Measurements from ENCODE around the gene KCTD4. TPM values are rescaled to one million over a fixed set of nuclear protein-coding genes. Genes with fewer than 3 reads are reported as not detected.

KCTD4 gene
- total RNA-seq, 1 experiment from 2014 or later: not detected

- Mint-ChIP-seq H3K4me1 (ENCODE audit: low read depth, unreplicated experiment) (peaks cover 17% of the 10 kb centered on the region), H3K36me3 (ENCODE audit: insufficient read depth, unreplicated experiment) (no peaks in the 10 kb centered on the region), H3K9me3 (ENCODE audit: unreplicated experiment) (no peaks in the 10 kb centered on the region), H3K4me3 (ENCODE audit: unreplicated experiment) (no peak overlapping the region), H3K27me3 (ENCODE audit: insufficient read depth, unreplicated experiment) (no peaks in the 10 kb centered on the region), H3K27ac (ENCODE audit: unreplicated experiment) (no peak overlapping the region)
- ChIA-PET POLR2A (no interaction called here), CTCF (no interaction called here)
- H3K9me3 ChIP-seq: no peaks in the 10 kb centered on the region
- BruUV-seq (replicated peaks): no TSS peak
- H3K4me3 ChIP-seq (ENCODE audit: low read depth, low read length): no peak overlapping the region
- H3K27me3 ChIP-seq (replicated peaks; ENCODE audit: control insufficient read depth, insufficient read depth, low read length): no peaks in the 10 kb centered on the region
- intact Hi-C loops (cut with micrococcal nuclease; ENCODE audit: unreplicated experiment): no loop called here
- H3K36me3 ChIP-seq (ENCODE audit: control insufficient read depth, insufficient read depth, low read length): no peaks in the 10 kb centered on the region
- H3K4me1 ChIP-seq: peaks cover 24% of the 10 kb centered on the region
- DNase-seq: no peak
- TF ChIP-seq CTCF (IDR thresholded peaks at IDR 0.05; ENCODE audit: insufficient read depth in 1 of 2, low read depth in 1 of 2, low read length in 1 of 2, severe bottlenecking in 1 of 2, unreplicated experiment in 1 of 2): no peak
Observed at GRCh38 chr13:45240143-45240542, 39.3 kb upstream of the KCTD4 start.

GRCh38 chr13:45238945-45239795, 38.3 kb upstream of the KCTD4 start:
- Mint-ChIP-seq H3K4me3 (ENCODE audit: unreplicated experiment) (no peak overlapping the region), H3K36me3 (ENCODE audit: insufficient read depth, unreplicated experiment) (no peaks in the 10 kb centered on the region), H3K4me1 (ENCODE audit: low read depth, unreplicated experiment) (peaks cover 15% of the 10 kb centered on the region), H3K27ac (ENCODE audit: unreplicated experiment) (peak overlapping the region; percentile 17), H3K27me3 (ENCODE audit: insufficient read depth, unreplicated experiment) (no peaks in the 10 kb centered on the region), H3K9me3 (ENCODE audit: unreplicated experiment) (no peaks in the 10 kb centered on the region)
- no TSS peak for BruUV-seq (replicated peaks)
- ChIA-PET CTCF (no interaction called here), POLR2A (no interaction called here)
- Histone ChIP-seq H3K9me3 (no peaks in the 10 kb centered on the region), H3K4me1 (peaks cover 24% of the 10 kb centered on the region), H3K4me3 (ENCODE audit: low read depth, low read length) (no peak overlapping the region), H3K27me3 (replicated peaks; ENCODE audit: control insufficient read depth, insufficient read depth, low read length) (no peaks in the 10 kb centered on the region), H3K36me3 (ENCODE audit: control insufficient read depth, insufficient read depth, low read length) (no peaks in the 10 kb centered on the region)
- intact Hi-C loops (cut with micrococcal nuclease; ENCODE audit: unreplicated experiment): no loop called here
- TF ChIP-seq CTCF (IDR thresholded peaks at IDR 0.05; ENCODE audit: insufficient read depth in 1 of 2, low read depth in 1 of 2, low read length in 1 of 2, severe bottlenecking in 1 of 2, unreplicated experiment in 1 of 2): no peak
- peak; percentile 42 to 52 for DNase-seq

GRCh38 chr13:45232591-45232990, 31.7 kb upstream of the KCTD4 start:
- Mint-ChIP-seq H3K9me3 (ENCODE audit: unreplicated experiment) (peaks cover 10% of the 10 kb centered on the region), H3K36me3 (ENCODE audit: insufficient read depth, unreplicated experiment) (peaks cover 17% of the 10 kb centered on the region), H3K27ac (ENCODE audit: unreplicated experiment) (no peak overlapping the region), H3K27me3 (ENCODE audit: insufficient read depth, unreplicated experiment) (no peaks in the 10 kb centered on the region), H3K4me1 (ENCODE audit: low read depth, unreplicated experiment) (no peaks in the 10 kb centered on the region), H3K4me3 (ENCODE audit: unreplicated experiment) (no peak overlapping the region)
- POLR2A ChIA-PET: no interaction called here
- CTCF ChIA-PET: interaction anchor here (0.6 kb wide), 1 partner anchor 17 kb away, joined by 9 read pairs; no protein-coding TSS in a partner anchor
- Histone ChIP-seq H3K27me3 (replicated peaks; ENCODE audit: control insufficient read depth, insufficient read depth, low read length) (no peaks in the 10 kb centered on the region), H3K4me3 (ENCODE audit: low read depth, low read length) (no peak overlapping the region), H3K9me3 (no peaks in the 10 kb centered on the region), H3K4me1 (no peaks in the 10 kb centered on the region), H3K36me3 (ENCODE audit: control insufficient read depth, insufficient read depth, low read length) (no peaks in the 10 kb centered on the region)
- no TSS peak for BruUV-seq (replicated peaks)
- intact Hi-C loops (cut with micrococcal nuclease; ENCODE audit: unreplicated experiment): no loop called here
- no peak for DNase-seq
- no peak for TF ChIP-seq CTCF (IDR thresholded peaks at IDR 0.05; ENCODE audit: insufficient read depth in 1 of 2, low read depth in 1 of 2, low read length in 1 of 2, severe bottlenecking in 1 of 2, unreplicated experiment in 1 of 2)

Measured in Caco-2 (cell line).